ENCODE measurements around the gene HADHA. TPM values are rescaled to one million over a fixed set of nuclear protein-coding genes. Genes with fewer than 3 reads are reported as not detected.

The HADHA gene
- total RNA-seq, 1 experiment from 2014 or later = 99.9 TPM

DNA sequence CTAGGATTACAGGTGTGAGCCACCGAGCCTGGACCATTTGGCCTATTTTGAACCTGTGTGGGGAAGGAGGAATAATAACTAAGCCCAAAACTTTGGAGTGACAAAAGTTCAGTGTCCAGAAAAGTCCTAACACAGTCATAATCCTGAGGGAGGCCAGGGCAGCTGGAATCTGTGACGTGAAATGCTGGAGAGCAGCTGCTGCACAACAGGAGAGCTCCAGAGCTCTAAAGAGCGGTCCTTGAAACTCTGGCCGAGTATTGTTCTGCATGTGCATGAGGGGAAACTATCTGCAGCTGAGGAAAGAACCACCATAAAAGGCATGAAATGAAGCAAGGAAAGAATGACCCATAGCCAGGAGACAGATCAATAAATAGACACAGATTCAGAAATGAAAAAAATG lies 27.8 kb downstream of the HADHA start:
- Histone ChIP-seq H4K20me1 (ENCODE audit: insufficient read depth, low read depth, low read length) (no peaks in the 10 kb centered on the region), H3K9me3 (ENCODE audit: low read length) (no peaks in the 10 kb centered on the region), H3K4me1 (ENCODE audit: low read length) (no peaks in the 10 kb centered on the region), H3K4me3 (ENCODE audit: low read length) (no peak overlapping the region), H3K27me3 (ENCODE audit: low read length) (no peaks in the 10 kb centered on the region), H3K4me2 (ENCODE audit: low read depth, low read length, poor library complexity, severe bottlenecking) (no peak overlapping the region), H2AFZ (ENCODE audit: low read length) (no peak overlapping the region), H3K79me2 (ENCODE audit: low read length) (peaks cover 6% of the 10 kb centered on the region; the same call in 1 of the 2 replicates), H3K9me2 (replicated peaks; ENCODE audit: insufficient read depth, low read length) (no peaks in the 10 kb centered on the region), H3K27ac (ENCODE audit: low read length) (no peak overlapping the region), H3K9ac (ENCODE audit: low read length) (no peak overlapping the region), H3K36me3 (ENCODE audit: insufficient read depth, low read length) (peaks cover 40% of the 10 kb centered on the region)
- DNase-seq = no peak

- Histone ChIP-seq H3K9me3 (ENCODE audit: low read length) (no peaks in the 10 kb centered on the region), H3K4me2 (ENCODE audit: low read depth, low read length, poor library complexity, severe bottlenecking) (no peak overlapping the region), H4K20me1 (ENCODE audit: insufficient read depth, low read depth, low read length) (no peaks in the 10 kb centered on the region), H2AFZ (ENCODE audit: low read length) (no peak overlapping the region), H3K9me2 (replicated peaks; ENCODE audit: insufficient read depth, low read length) (no peaks in the 10 kb centered on the region), H3K36me3 (ENCODE audit: insufficient read depth, low read length) (peaks cover 47% of the 10 kb centered on the region), H3K4me1 (ENCODE audit: low read length) (no peaks in the 10 kb centered on the region), H3K4me3 (ENCODE audit: low read length) (no peak overlapping the region), H3K79me2 (ENCODE audit: low read length) (peaks cover 6% of the 10 kb centered on the region; the same call in 1 of the 2 replicates), H3K27ac (ENCODE audit: low read length) (no peak overlapping the region), H3K9ac (ENCODE audit: low read length) (no peak overlapping the region), H3K27me3 (ENCODE audit: low read length) (no peaks in the 10 kb centered on the region)
- DNase-seq = no peak
These were observed 28.6 kb downstream of the HADHA start for GRCh38 chr2:26215833-26216232.

- peaks cover 52% of the 10 kb centered on the region for H3K36me3 ChIP-seq (ENCODE audit: insufficient read depth, low read length)
- H3K27ac ChIP-seq (ENCODE audit: low read length) = no peak overlapping the region
- DNase-seq = no peak
- H3K9me3 ChIP-seq (ENCODE audit: low read length) = no peaks in the 10 kb centered on the region
- no peaks in the 10 kb centered on the region for H3K9me2 ChIP-seq (replicated peaks; ENCODE audit: insufficient read depth, low read length)
- H2AFZ ChIP-seq (ENCODE audit: low read length) = no peak overlapping the region
- no peak overlapping the region for H3K9ac ChIP-seq (ENCODE audit: low read length)
- H3K79me2 ChIP-seq (ENCODE audit: low read length) = peaks cover 6% of the 10 kb centered on the region; the same call in 1 of the 2 replicates
- no peaks in the 10 kb centered on the region for H3K27me3 ChIP-seq (ENCODE audit: low read length)
- no peaks in the 10 kb centered on the region for H3K4me1 ChIP-seq (ENCODE audit: low read length)
- no peaks in the 10 kb centered on the region for H4K20me1 ChIP-seq (ENCODE audit: insufficient read depth, low read depth, low read length)
- no peak overlapping the region for H3K4me2 ChIP-seq (ENCODE audit: low read depth, low read length, poor library complexity, severe bottlenecking)
- H3K4me3 ChIP-seq (ENCODE audit: low read length) = no peak overlapping the region
These were observed 29.7 kb downstream of the HADHA start for GRCh38 chr2:26214759-26215158.

GRCh38 chr2:26212011-26212410 lies 32.4 kb downstream of the HADHA start:
- H3K36me3 ChIP-seq (ENCODE audit: insufficient read depth, low read length) = peaks cover 72% of the 10 kb centered on the region
- no peak overlapping the region for H3K9ac ChIP-seq (ENCODE audit: low read length)
- no peaks in the 10 kb centered on the region for H3K9me2 ChIP-seq (replicated peaks; ENCODE audit: insufficient read depth, low read length)
- peaks cover 9% of the 10 kb centered on the region; the same call in 1 of the 2 replicates for H3K79me2 ChIP-seq (ENCODE audit: low read length)
- H3K9me3 ChIP-seq (ENCODE audit: low read length) = no peaks in the 10 kb centered on the region
- H4K20me1 ChIP-seq (ENCODE audit: insufficient read depth, low read depth, low read length) = no peaks in the 10 kb centered on the region
- H3K27me3 ChIP-seq (ENCODE audit: low read length) = no peaks in the 10 kb centered on the region
- H2AFZ ChIP-seq (ENCODE audit: low read length) = no peak overlapping the region
- DNase-seq = no peak
- peaks cover 7% of the 10 kb centered on the region; the same call in 1 of the 2 replicates for H3K4me1 ChIP-seq (ENCODE audit: low read length)
- no peak overlapping the region for H3K4me3 ChIP-seq (ENCODE audit: low read length)
- no peak overlapping the region for H3K4me2 ChIP-seq (ENCODE audit: low read depth, low read length, poor library complexity, severe bottlenecking)
- H3K27ac ChIP-seq (ENCODE audit: low read length) = no peak overlapping the region

DNA sequence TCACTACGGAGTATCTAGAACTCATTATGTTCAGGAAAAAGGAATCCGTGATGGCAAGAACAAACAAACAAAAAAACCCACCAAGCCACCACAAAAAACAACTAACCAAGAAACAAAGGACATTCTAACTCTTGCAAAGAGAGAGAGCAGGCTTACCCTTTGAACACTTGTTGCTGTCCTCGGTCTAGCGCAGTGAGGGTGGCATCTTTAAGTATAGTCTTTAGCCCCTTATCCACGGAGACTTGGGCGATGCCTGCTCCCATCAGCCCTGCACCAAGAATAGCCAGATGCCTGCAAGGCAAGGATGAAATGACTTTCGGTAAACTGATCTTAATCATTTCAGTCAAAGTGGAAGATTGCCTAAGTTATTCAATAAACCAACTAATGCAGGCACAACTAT lies 40.5 kb downstream of the HADHA start:
- Histone ChIP-seq H2AFZ (ENCODE audit: low read length) (no peak overlapping the region), H4K20me1 (ENCODE audit: insufficient read depth, low read depth, low read length) (no peaks in the 10 kb centered on the region), H3K4me3 (ENCODE audit: low read length) (no peak overlapping the region), H3K4me2 (ENCODE audit: low read depth, low read length, poor library complexity, severe bottlenecking) (no peak overlapping the region), H3K79me2 (ENCODE audit: low read length) (no peaks in the 10 kb centered on the region), H3K9me3 (ENCODE audit: low read length) (no peaks in the 10 kb centered on the region), H3K4me1 (ENCODE audit: low read length) (peaks cover 7% of the 10 kb centered on the region; the same call in 1 of the 2 replicates), H3K36me3 (ENCODE audit: insufficient read depth, low read length) (peaks cover 60% of the 10 kb centered on the region), H3K9me2 (replicated peaks; ENCODE audit: insufficient read depth, low read length) (no peaks in the 10 kb centered on the region), H3K27me3 (ENCODE audit: low read length) (no peaks in the 10 kb centered on the region), H3K27ac (ENCODE audit: low read length) (no peak overlapping the region), H3K9ac (ENCODE audit: low read length) (no peak overlapping the region)
- no peak for DNase-seq

- no peak overlapping the region for H3K4me2 ChIP-seq (ENCODE audit: low read depth, low read length, poor library complexity, severe bottlenecking)
- no peak overlapping the region for H2AFZ ChIP-seq (ENCODE audit: low read length)
- no peak overlapping the region for H3K9ac ChIP-seq (ENCODE audit: low read length)
- H3K79me2 ChIP-seq (ENCODE audit: low read length) = no peaks in the 10 kb centered on the region
- H3K27me3 ChIP-seq (ENCODE audit: low read length) = no peaks in the 10 kb centered on the region
- peaks cover 3% of the 10 kb centered on the region for H3K4me1 ChIP-seq (ENCODE audit: low read length)
- DNase-seq = no peak
- peaks cover 56% of the 10 kb centered on the region for H3K36me3 ChIP-seq (ENCODE audit: insufficient read depth, low read length)
- H3K9me2 ChIP-seq (replicated peaks; ENCODE audit: insufficient read depth, low read length) = no peaks in the 10 kb centered on the region
- no peak overlapping the region for H3K4me3 ChIP-seq (ENCODE audit: low read length)
- H3K9me3 ChIP-seq (ENCODE audit: low read length) = no peaks in the 10 kb centered on the region
- no peak overlapping the region for H3K27ac ChIP-seq (ENCODE audit: low read length)
- H4K20me1 ChIP-seq (ENCODE audit: insufficient read depth, low read depth, low read length) = no peaks in the 10 kb centered on the region
These were observed 41.4 kb downstream of the HADHA start for GRCh38 chr2:26202981-26203490.

- Histone ChIP-seq H3K4me2 (ENCODE audit: low read depth, low read length, poor library complexity, severe bottlenecking) (peak overlapping the region; percentile 43), H3K4me3 (ENCODE audit: low read length) (no peak overlapping the region), H3K79me2 (ENCODE audit: low read length) (no peaks in the 10 kb centered on the region), H2AFZ (ENCODE audit: low read length) (no peak overlapping the region), H3K27ac (ENCODE audit: low read length) (peak overlapping the region; percentile 40), H3K27me3 (ENCODE audit: low read length) (no peaks in the 10 kb centered on the region), H3K36me3 (ENCODE audit: insufficient read depth, low read length) (peaks cover 60% of the 10 kb centered on the region), H4K20me1 (ENCODE audit: insufficient read depth, low read depth, low read length) (no peaks in the 10 kb centered on the region), H3K4me1 (ENCODE audit: low read length) (peaks cover 30% of the 10 kb centered on the region), H3K9me2 (replicated peaks; ENCODE audit: insufficient read depth, low read length) (no peaks in the 10 kb centered on the region), H3K9ac (ENCODE audit: low read length) (no peak overlapping the region), H3K9me3 (ENCODE audit: low read length) (no peaks in the 10 kb centered on the region)
- no peak for DNase-seq
These were observed 46.9 kb downstream of the HADHA start for GRCh38 chr2:26197516-26197915.

- no peaks in the 10 kb centered on the region for H3K9me3 ChIP-seq (ENCODE audit: low read length)
- H3K9me2 ChIP-seq (replicated peaks; ENCODE audit: insufficient read depth, low read length) = no peaks in the 10 kb centered on the region
- peak; percentile 93 for DNase-seq
- no peaks in the 10 kb centered on the region for H3K27me3 ChIP-seq (ENCODE audit: low read length)
- peaks cover 30% of the 10 kb centered on the region for H3K4me1 ChIP-seq (ENCODE audit: low read length)
- H3K4me2 ChIP-seq (ENCODE audit: low read depth, low read length, poor library complexity, severe bottlenecking) = peak overlapping the region; percentile 43
- H4K20me1 ChIP-seq (ENCODE audit: insufficient read depth, low read depth, low read length) = no peaks in the 10 kb centered on the region
- H2AFZ ChIP-seq (ENCODE audit: low read length) = no peak overlapping the region
- no peak overlapping the region for H3K4me3 ChIP-seq (ENCODE audit: low read length)
- H3K36me3 ChIP-seq (ENCODE audit: insufficient read depth, low read length) = peaks cover 60% of the 10 kb centered on the region
- H3K27ac ChIP-seq (ENCODE audit: low read length) = peak overlapping the region; percentile 40
- H3K9ac ChIP-seq (ENCODE audit: low read length) = no peak overlapping the region
- H3K79me2 ChIP-seq (ENCODE audit: low read length) = no peaks in the 10 kb centered on the region
These were observed 47.6 kb downstream of the HADHA start for GRCh38 chr2:26196683-26197418.
